Measurements from ENCODE around the gene SYNGAP1. TPM values are rescaled to one million over a fixed set of nuclear protein-coding genes. Genes with fewer than 3 reads are reported as not detected.

SYNGAP1 gene
- total RNA-seq, 4 donors from 2014 or later: 0.71 to 2.3 (median 1.3) TPM

DNA sequence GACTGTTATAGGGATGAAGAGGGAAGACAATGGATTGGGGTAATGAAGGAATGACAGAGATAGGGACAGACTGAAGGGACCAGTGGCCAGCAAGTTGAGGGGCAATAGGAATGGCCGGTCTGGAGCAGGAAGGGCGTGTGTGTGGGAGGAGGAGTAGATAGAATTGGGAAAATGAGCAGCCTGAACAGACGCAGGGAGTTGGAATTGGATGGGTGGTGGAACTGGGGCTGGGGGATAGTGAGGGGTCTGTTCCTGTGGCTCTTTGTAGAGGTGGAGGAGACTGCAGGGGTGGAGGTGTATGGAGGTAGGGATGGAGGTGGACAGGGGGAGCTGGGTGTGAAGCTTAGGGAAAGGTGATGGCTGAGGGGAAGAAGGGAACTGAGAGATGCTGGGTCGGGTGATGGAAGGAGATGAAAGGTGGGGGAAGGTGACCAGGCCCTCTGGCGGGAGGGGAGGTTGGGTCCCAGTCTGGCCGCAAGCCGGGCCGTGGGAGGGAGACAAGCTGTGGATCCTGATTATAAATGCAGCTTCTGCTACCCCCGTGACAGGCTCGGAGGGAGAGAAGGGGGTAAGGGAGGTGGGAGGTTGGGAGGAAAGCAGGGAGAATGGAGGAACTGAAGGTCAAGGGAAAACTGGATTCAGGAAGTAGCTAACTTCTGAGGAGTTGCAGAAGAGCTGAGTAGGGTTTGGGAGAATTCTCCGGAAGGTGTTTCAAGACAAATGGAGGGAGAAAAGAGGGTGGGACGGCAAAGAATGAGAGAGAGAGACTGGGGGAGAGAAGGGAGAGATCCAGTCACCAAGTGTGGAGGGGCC is 5.2 kb downstream of the SYNGAP1 start:
- TF ChIP-seq POLR2A (IDR thresholded peaks at IDR 0.05): no peak
- TF ChIP-seq, protein P1, sequence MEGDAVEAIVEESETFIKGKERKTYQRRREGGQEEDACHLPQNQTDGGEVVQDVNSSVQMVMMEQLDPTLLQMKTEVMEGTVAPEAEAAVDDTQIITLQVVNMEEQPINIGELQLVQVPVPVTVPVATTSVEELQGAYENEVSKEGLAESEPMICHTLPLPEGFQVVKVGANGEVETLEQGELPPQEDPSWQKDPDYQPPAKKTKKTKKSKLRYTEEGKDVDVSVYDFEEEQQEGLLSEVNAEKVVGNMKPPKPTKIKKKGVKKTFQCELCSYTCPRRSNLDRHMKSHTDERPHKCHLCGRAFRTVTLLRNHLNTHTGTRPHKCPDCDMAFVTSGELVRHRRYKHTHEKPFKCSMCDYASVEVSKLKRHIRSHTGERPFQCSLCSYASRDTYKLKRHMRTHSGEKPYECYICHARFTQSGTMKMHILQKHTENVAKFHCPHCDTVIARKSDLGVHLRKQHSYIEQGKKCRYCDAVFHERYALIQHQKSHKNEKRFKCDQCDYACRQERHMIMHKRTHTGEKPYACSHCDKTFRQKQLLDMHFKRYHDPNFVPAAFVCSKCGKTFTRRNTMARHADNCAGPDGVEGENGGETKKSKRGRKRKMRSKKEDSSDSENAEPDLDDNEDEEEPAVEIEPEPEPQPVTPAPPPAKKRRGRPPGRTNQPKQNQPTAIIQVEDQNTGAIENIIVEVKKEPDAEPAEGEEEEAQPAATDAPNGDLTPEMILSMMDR (IDR thresholded peaks at IDR 0.05 in 4 of 5, conservative IDR thresholded peaks at IDR 0.05 in 1 of 5): no peak
- Histone ChIP-seq H3K4me1 (peaks cover 15 to 29% of the 10 kb centered on the region in 2 donors), H3K36me3 (no peaks in the 10 kb centered on the region), H3K4me3 (peak overlapping the region; percentile 62 to 79 (median 72)), H3K27me3 (no peaks in the 10 kb centered on the region), H3K27ac (peak overlapping the region; percentile 83 to 91 (median 90)), H3K9me3 (no peaks in the 10 kb centered on the region)
- intact Hi-C loops (cut with DNase I; ENCODE audit: low total_unique reads): loop anchor here (5.0 kb wide), 1 partner anchor 138 kb away; the partner anchor contains the start of genes PFDN6 and WDR46
- in situ Hi-C loops (cut with MboI; ENCODE audit: low sequenced_read_pairs in 4 of 4): loop anchor here in 1 of 4 donors (25.0 kb wide), 1 partner anchor 463 kb away; the partner anchor contains the start of genes BRD2 and HLA-DMA
- ATAC-seq (no peak), DNase-seq (no peak)

DNA sequence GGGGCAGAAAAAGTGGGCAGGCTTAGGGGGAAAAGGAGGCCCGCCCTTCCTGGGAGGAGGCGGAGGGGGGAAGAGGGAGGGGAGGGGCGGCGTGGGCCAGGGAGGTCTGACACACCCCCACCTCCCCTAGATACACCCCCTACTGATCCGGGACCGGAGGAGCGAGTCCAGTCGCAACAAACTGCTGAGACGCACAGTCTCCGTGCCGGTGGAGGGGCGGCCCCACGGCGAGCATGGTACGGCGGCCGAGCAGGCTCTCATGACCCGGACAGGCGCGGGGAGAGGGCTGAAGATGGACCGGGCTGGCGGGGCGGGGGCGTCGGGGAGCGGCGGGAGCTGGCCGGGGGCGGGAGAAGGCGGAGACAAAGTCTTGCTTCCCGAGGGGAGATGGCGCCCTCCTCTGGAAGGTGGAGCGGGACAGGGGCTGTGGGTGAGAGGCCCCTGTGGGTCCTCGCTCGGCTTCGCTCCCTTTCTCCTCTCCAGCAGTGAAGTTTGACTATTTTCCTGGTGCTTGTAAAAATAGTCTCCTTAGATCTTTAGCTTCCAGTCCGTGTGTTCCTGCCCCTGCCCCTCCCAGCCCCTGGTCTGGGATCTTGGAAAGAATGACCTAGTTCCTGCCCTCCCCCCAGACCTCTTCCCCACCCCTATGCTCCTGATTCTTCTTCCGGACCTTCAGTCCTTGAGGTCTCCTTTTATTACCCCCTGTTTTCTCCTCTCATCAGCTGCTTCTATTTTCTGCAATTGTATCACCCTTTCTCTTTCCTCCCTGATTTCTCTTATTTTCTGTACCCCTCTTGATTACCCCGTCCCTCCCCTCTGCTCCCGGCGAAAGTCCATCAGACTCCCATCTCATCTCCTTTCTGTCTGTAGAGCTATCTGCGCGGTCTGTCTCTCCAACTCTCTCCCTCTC is 6.1 kb downstream of the SYNGAP1 start:
- peak in 1 of 2 donors; percentile 25 for TF ChIP-seq POLR2A (IDR thresholded peaks at IDR 0.05)
- TF ChIP-seq, protein P1 (IDR thresholded peaks at IDR 0.05 in 4 of 5, conservative IDR thresholded peaks at IDR 0.05 in 1 of 5): peak; percentile 21 to 72 (median 47)
- Histone ChIP-seq H3K36me3 (no peaks in the 10 kb centered on the region), H3K27me3 (no peaks in the 10 kb centered on the region), H3K27ac (peak overlapping the region; percentile 83 to 91 (median 90)), H3K9me3 (no peaks in the 10 kb centered on the region), H3K4me1 (peaks cover 19 to 29% of the 10 kb centered on the region in 2 donors), H3K4me3 (peak overlapping the region; percentile 62 to 79 (median 72))
- in situ Hi-C loops (cut with MboI; ENCODE audit: low sequenced_read_pairs in 4 of 4) (no loop called here), intact Hi-C loops (cut with DNase I; ENCODE audit: low total_unique reads) (loop anchor here (1.0 to 5.0 kb wide), 2 partner anchors 35 to 139 kb away; partner anchors contain the start of genes KIFC1, PFDN6 and WDR46)
- ATAC-seq (peak; percentile 59 to 69), DNase-seq (peak; percentile 65 to 71)

DNA sequence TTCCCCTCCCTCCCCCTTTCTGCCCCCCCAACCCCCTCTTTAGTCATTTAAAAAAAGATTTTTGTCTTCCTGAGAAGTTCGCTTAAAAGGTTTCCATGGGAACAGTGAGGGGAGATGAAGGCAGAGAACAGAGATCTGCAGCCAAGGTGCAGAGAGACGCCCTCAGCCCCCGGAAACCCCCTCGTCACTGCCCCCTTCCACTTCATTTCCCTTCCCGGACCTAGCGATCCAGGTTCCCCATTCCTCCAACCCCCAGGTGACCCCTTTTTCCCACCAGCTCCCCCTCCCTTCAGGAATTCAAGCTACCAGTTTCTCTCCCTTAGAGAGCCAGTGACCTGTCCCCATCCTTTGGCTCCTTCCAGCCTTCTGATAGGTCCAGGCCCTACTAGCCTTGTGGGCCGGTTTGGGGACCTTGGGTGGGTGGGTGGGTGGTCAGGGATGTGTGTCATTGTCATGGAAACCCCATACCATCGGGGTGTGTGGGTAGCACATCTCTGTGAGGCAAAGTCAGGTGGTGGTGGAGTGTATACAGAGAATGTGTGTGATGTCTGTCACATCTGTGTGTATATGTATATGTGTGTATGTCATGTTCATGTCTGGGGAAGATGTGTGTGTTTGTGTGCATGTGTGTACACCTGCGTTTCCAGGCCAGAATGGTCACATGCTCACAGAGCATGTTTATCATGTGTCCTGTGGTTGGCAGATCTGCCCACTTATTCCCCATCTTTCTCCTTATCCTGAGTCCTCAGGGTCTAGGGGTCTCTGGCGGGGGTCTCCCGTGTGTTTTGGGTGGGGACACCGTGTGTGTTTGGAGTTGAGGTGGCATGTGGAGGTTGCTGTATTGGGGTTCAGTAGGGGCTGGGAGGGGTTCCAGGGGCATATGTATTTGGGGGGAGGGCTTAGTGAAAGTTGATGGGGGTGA is 7.0 kb downstream of the SYNGAP1 start:
- peaks cover 24 to 29% of the 10 kb centered on the region in 2 donors for H3K4me1 ChIP-seq
- peak overlapping the region; percentile 66 to 79 (median 72) for H3K4me3 ChIP-seq
- H3K27me3 ChIP-seq: no peaks in the 10 kb centered on the region
- no peak for ATAC-seq
- intact Hi-C loops (cut with DNase I; ENCODE audit: low total_unique reads) (loop anchor here (1.0 to 5.0 kb wide), 2 partner anchors 36 to 140 kb away; partner anchors contain the start of genes KIFC1, PFDN6 and WDR46), in situ Hi-C loops (cut with MboI; ENCODE audit: low sequenced_read_pairs in 4 of 4) (no loop called here)
- no peaks in the 10 kb centered on the region for H3K9me3 ChIP-seq
- TF ChIP-seq, protein P1 (IDR thresholded peaks at IDR 0.05 in 4 of 5, conservative IDR thresholded peaks at IDR 0.05 in 1 of 5): no peak
- no peak for TF ChIP-seq POLR2A (IDR thresholded peaks at IDR 0.05)
- DNase-seq: no peak
- peak overlapping the region; percentile 83 to 91 (median 90) for H3K27ac ChIP-seq
- H3K36me3 ChIP-seq: no peaks in the 10 kb centered on the region

Data from gastrocnemius medialis (tissue), 4 donors.